ENCODE results near the gene NEUROG3.

NEUROG3 gene

DNA sequence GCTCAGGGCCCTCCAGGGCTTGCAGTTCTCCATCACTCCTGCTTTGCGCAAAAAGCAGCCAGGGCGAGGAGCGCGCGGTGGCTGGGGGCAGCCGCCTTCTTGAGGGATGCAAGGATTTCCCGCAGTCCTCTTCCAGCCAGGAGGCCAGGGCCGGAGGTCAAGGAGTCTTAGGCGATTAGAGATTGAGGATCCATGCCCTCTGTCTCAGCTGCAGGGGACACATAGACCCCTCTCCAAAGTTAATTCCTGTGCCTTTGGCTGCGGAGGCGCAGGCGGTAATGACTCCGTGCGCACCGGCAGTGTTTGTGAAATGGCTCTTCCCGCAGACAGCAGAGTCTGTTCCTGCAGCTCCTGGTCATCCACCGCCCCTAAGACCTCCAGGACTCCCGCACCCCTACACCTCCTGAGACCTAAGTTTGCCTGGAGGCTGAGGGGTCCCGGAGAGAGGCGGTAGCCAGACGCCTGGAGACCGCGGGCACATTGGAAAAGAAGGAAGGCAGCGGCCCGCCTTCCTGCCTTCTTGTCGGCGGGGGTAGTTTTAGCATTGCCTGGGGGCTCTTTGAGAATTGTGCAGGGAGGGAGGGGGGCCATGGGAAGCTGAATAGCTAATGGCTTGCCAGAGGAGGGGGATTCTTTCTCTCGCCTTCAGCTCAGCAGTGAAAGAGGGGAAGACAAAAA lies 3.3 kb upstream of the NEUROG3 start:
- TF ChIP-seq, protein P1, sequence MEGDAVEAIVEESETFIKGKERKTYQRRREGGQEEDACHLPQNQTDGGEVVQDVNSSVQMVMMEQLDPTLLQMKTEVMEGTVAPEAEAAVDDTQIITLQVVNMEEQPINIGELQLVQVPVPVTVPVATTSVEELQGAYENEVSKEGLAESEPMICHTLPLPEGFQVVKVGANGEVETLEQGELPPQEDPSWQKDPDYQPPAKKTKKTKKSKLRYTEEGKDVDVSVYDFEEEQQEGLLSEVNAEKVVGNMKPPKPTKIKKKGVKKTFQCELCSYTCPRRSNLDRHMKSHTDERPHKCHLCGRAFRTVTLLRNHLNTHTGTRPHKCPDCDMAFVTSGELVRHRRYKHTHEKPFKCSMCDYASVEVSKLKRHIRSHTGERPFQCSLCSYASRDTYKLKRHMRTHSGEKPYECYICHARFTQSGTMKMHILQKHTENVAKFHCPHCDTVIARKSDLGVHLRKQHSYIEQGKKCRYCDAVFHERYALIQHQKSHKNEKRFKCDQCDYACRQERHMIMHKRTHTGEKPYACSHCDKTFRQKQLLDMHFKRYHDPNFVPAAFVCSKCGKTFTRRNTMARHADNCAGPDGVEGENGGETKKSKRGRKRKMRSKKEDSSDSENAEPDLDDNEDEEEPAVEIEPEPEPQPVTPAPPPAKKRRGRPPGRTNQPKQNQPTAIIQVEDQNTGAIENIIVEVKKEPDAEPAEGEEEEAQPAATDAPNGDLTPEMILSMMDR (IDR thresholded peaks at IDR 0.05): no peak
- Histone ChIP-seq H3K9me3 (no peaks in the 10 kb centered on the region), H3K27me3 (peaks cover 100% of the 10 kb centered on the region), H3K4me1 (ENCODE audit: control insufficient read depth in 1 of 2, insufficient read depth in 1 of 2, low read depth in 1 of 2, low read length in 1 of 2) (no peaks in the 10 kb centered on the region), H3K4me3 (ENCODE audit: low read depth in 1 of 2, low read length in 1 of 2) (no peak overlapping the region), H3K27ac (no peak overlapping the region), H3K36me3 (no peaks in the 10 kb centered on the region)

GRCh38 chr10:69575164-69575722 lies 2.0 kb upstream of the NEUROG3 start:
- TF ChIP-seq, protein P1 (IDR thresholded peaks at IDR 0.05): no peak
- Histone ChIP-seq H3K4me3 (ENCODE audit: low read depth in 1 of 2, low read length in 1 of 2) (no peak overlapping the region), H3K27me3 (peaks cover 100% of the 10 kb centered on the region)

GRCh38 chr10:69574571-69574978 lies 1.4 kb upstream of the NEUROG3 start:
- Histone ChIP-seq H3K4me3 (ENCODE audit: low read depth in 1 of 2, low read length in 1 of 2) (no peak overlapping the region), H3K27me3 (peaks cover 100% of the 10 kb centered on the region), H3K27ac (no peak overlapping the region), H3K4me1 (ENCODE audit: control insufficient read depth in 1 of 2, insufficient read depth in 1 of 2, low read depth in 1 of 2, low read length in 1 of 2) (no peaks in the 10 kb centered on the region), H3K9me3 (no peaks in the 10 kb centered on the region), H3K36me3 (no peaks in the 10 kb centered on the region)
- TF ChIP-seq, protein P1 (IDR thresholded peaks at IDR 0.05): no peak

More at GRCh38 chr10:69575164-69575722, 2.0 kb upstream of the NEUROG3 start:
- Histone ChIP-seq H3K27ac (no peak overlapping the region), H3K36me3 (no peaks in the 10 kb centered on the region), H3K4me1 (ENCODE audit: control insufficient read depth in 1 of 2, insufficient read depth in 1 of 2, low read depth in 1 of 2, low read length in 1 of 2) (no peaks in the 10 kb centered on the region), H3K9me3 (no peaks in the 10 kb centered on the region)

GRCh38 chr10:69572159-69573055 lies 815 bp downstream of the NEUROG3 start:
- H3K9me3 ChIP-seq: no peaks in the 10 kb centered on the region
- H3K4me1 ChIP-seq (ENCODE audit: control insufficient read depth in 1 of 2, insufficient read depth in 1 of 2, low read depth in 1 of 2, low read length in 1 of 2): no peaks in the 10 kb centered on the region
- H3K27ac ChIP-seq: no peak overlapping the region
- peaks cover 100% of the 10 kb centered on the region for H3K27me3 ChIP-seq
- H3K36me3 ChIP-seq: no peaks in the 10 kb centered on the region
- TF ChIP-seq, protein P1 (IDR thresholded peaks at IDR 0.05): no peak
- H3K4me3 ChIP-seq (ENCODE audit: low read depth in 1 of 2, low read length in 1 of 2): no peak overlapping the region

DNA sequence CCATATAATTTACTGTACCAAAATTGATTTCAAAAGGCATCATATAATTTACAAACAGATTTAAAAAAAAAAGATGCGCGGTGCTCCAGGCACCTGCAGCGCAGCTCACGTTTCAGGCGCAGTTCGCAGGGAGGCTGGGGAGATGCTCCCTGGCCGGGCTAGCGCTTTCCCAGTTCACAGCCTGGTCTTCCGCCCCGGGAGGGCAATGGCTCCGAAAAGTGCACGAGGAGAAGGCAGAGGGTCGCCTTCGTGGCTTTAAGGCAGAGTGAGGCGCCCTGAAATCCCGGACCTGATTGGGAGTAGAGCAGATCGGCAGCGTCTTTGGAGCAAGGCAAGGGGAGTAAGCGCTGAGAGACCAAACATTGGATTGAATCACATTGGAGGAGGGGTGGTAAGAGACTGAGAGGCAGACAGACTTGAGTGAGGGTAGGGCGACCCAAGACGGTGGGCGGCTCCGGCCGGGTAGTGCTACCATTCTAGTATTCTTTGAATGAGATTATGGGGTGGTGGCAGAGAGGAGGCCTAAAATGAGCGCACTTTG lies 1.5 kb downstream of the NEUROG3 start:
- Histone ChIP-seq H3K4me3 (ENCODE audit: low read depth in 1 of 2, low read length in 1 of 2) (no peak overlapping the region), H3K27ac (no peak overlapping the region), H3K9me3 (no peaks in the 10 kb centered on the region), H3K27me3 (peaks cover 100% of the 10 kb centered on the region), H3K36me3 (no peaks in the 10 kb centered on the region), H3K4me1 (ENCODE audit: control insufficient read depth in 1 of 2, insufficient read depth in 1 of 2, low read depth in 1 of 2, low read length in 1 of 2) (no peaks in the 10 kb centered on the region)
- TF ChIP-seq, protein P1 (IDR thresholded peaks at IDR 0.05): no peak

Measured in neutrophil (primary cell).